CD14-positive monocyte (primary cell): ENCODE results near the gene GRID2IP. TPM values are rescaled to one million over a fixed set of nuclear protein-coding genes. Genes with fewer than 3 reads are reported as not detected.

Experiments
- DNase-seq, 3 donors: peaks; one replicate each; pipeline ENCODE4 v3.0.0-alpha.2; 2011 to 2022
- H2AFZ ChIP-seq: 2 replicates; pipeline ENCODE4 v1.6.0; 2012; ENCODE audit warnings: mild to moderate bottlenecking, low read depth, low read length, inconsistent platforms; ENCODE audit not compliant: insufficient read depth, poor library complexity, severe bottlenecking
- H3K27ac ChIP-seq, 2 donors: 1 replicate in 1 of 2; 2 replicates in 1 of 2; pipeline ENCODE4 v1.5.1; 2012 to 2013; ENCODE audit warnings: low read length in 2 of 2, control low read depth in 1 of 2, inconsistent platforms in 1 of 2, low read depth in 1 of 2, mild to moderate bottlenecking in 1 of 2
- H3K27me3 ChIP-seq, 2 donors: one replicate each; pipeline versions ENCODE4 v1.6.0 to v1.6.1; 2011 to 2013; ENCODE audit warnings: low read length in 2 of 2; ENCODE audit not compliant: control insufficient read depth in 2 of 2, insufficient read depth in 2 of 2
- H3K36me3 ChIP-seq, 2 donors: replicated peaks in 1 of 2; 1 replicate in 1 of 2; 2 replicates in 1 of 2; pipeline versions ENCODE4 v1.5.1 to v1.6.1; 2012 to 2013; ENCODE audit warnings: low read length in 2 of 2, control low read depth in 1 of 2, inconsistent platforms in 1 of 2, mild to moderate bottlenecking in 1 of 2; ENCODE audit not compliant: insufficient read depth in 2 of 2, control insufficient read depth in 1 of 2
- H3K4me1 ChIP-seq, 2 donors: 1 replicate in 1 of 2; 2 replicates in 1 of 2; pipeline versions ENCODE4 v1.5.1 to v1.6.1; 2012 to 2013; ENCODE audit warnings: low read length in 2 of 2, control low read depth in 1 of 2, inconsistent platforms in 1 of 2, mild to moderate bottlenecking in 1 of 2, moderate library complexity in 1 of 2; ENCODE audit not compliant: insufficient read depth in 2 of 2, control insufficient read depth in 1 of 2
- H3K4me2 ChIP-seq: replicated peaks from 2 replicates; pipeline ENCODE3; 2012; ENCODE audit warnings: low read length, moderate library complexity, mild to moderate bottlenecking; ENCODE audit not compliant: poor library complexity, severe bottlenecking; ENCODE audit errors: extremely low read depth
- H3K4me3 ChIP-seq, 3 experiments: fragments of 200-600 bp in 1 of 3; sonication (generic) in 1 of 3; replicated peaks in 1 of 3; 1 replicate in 2 of 3; 2 replicates in 1 of 3; pipeline ENCODE4 v1.5.1; 2011 to 2013; ENCODE audit warnings: low read length in 3 of 3, mild to moderate bottlenecking in 3 of 3, control low read depth in 2 of 3, low read depth in 2 of 3, inconsistent platforms in 1 of 3, moderate library complexity in 1 of 3
- H3K79me2 ChIP-seq: 2 replicates; pipeline ENCODE4 v1.6.0; 2012; ENCODE audit warnings: mild to moderate bottlenecking, control low read depth, inconsistent platforms, low read length, moderate library complexity; ENCODE audit not compliant: insufficient read depth
- H3K9ac ChIP-seq: 2 replicates; pipeline ENCODE4 v1.6.0; 2017; ENCODE audit warnings: low read length, mild to moderate bottlenecking; ENCODE audit not compliant: insufficient read depth, poor library complexity, severe bottlenecking
- H3K9me3 ChIP-seq, 2 donors: replicated peaks in 1 of 2; 1 replicate in 1 of 2; 2 replicates in 1 of 2; pipeline versions ENCODE4 v1.5.1 to v1.6.1; 2012 to 2013; ENCODE audit warnings: low read length in 2 of 2, control low read depth in 1 of 2; ENCODE audit not compliant: control insufficient read depth in 1 of 2, insufficient read depth in 1 of 2
- H4K20me1 ChIP-seq: 2 replicates; pipeline ENCODE4 v1.6.0; 2012; ENCODE audit warnings: mild to moderate bottlenecking, low read length, control low read depth, moderate library complexity; ENCODE audit not compliant: insufficient read depth
- H3K27ac Mint-ChIP-seq, 7 donors: one replicate each; pipeline ENCODE4 v1.8.0; 2020; ENCODE audit warnings: mild to moderate bottlenecking in 7 of 7, mixed read lengths in 7 of 7, moderate library complexity in 6 of 7, inconsistent platforms in 2 of 7
- H3K27me3 Mint-ChIP-seq, 3 donors: one replicate each; pipeline ENCODE4 v1.8.0; 2021 to 2022; ENCODE audit warnings: low read depth in 3 of 3, mild to moderate bottlenecking in 3 of 3, mixed read lengths in 3 of 3, moderate library complexity in 3 of 3, inconsistent platforms in 1 of 3
- H3K36me3 Mint-ChIP-seq, 2 donors: one replicate each; pipeline ENCODE4 v1.8.0; 2020; ENCODE audit warnings: mixed read lengths in 2 of 2, inconsistent platforms in 1 of 2, mild to moderate bottlenecking in 1 of 2
- H3K4me1 Mint-ChIP-seq: one replicate; pipeline ENCODE4 v1.8.0; 2020; ENCODE audit warnings: mild to moderate bottlenecking, mixed read lengths
- H3K4me3 Mint-ChIP-seq, 2 donors: one replicate each; pipeline ENCODE4 v1.8.0; 2020; ENCODE audit warnings: mild to moderate bottlenecking in 2 of 2, mixed read lengths in 2 of 2, moderate library complexity in 1 of 2
- H3K9me3 Mint-ChIP-seq, 7 donors: one replicate each; pipeline ENCODE4 v1.8.0; 2020 to 2022; ENCODE audit warnings: mixed read lengths in 7 of 7, mild to moderate bottlenecking in 6 of 7, moderate library complexity in 6 of 7, inconsistent platforms in 2 of 7
- CTCF ChIP-seq: fragments of 200-600 bp; IDR thresholded peaks from one replicate; pipeline ENCODE4 v1.8.0; 2022; ENCODE audit warnings: antibody characterized with exemption, mild to moderate bottlenecking
- WGBS: methylation state at CpG from one replicate; pipeline ENCODE4 v1.1.5; 2013; ENCODE audit warnings: missing lambda C conversion rate; ENCODE audit not compliant: insufficient coverage; 5-methylcytosine and 5-hydroxymethylcytosine counted together
- intact Hi-C, 2 donors: fragments of 100-400 bp; cut with micrococcal nuclease; formaldehyde crosslinking; loops; one replicate each; pipeline versions ENCODE4 v1.15.0 to v1.15.1; 2023
- polyA plus RNA-seq, 3 donors: library from polyadenylated mRNA; depleted of rRNA in 1 of 3; unstranded in 2 of 3; stranded (reverse) in 1 of 3; fragments of 300-500 nt in 2 of 3; fragments of >200 nt in 1 of 3; fragmentation: Illumina TruSeq in 2 of 3; gene quantifications; 1 replicate in 2 of 3; 2 replicates in 1 of 3; pipeline ENCODE4 v1.2.3, GENCODE V29; 2012 to 2021

The GRID2IP gene
- polyA plus RNA-seq, 3 donors, result not detected

DNA sequence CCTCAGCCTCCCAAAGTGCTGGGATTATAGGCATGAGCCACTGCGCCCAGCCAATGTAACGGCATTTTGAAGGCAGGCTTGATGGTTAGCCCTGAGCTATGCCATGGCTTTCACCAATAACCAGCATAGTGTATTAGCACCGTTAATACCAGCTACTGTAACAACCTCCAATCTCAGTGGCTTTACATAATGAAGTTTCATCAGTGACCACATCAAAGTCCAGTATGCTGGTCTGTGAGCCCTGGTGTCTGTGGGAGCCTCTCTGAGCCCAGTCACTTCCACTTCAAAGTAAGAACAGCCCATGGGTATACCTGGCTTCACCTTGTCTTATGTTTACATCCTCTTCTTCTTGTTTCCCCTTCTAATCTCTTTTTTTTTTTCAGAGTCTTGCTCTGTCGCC is 14.4 kb upstream of the GRID2IP start:
- no peaks in the 10 kb centered on the region for H3K36me3 ChIP-seq
- H4K20me1 ChIP-seq, result no peaks in the 10 kb centered on the region
- no peak overlapping the region for H3K27ac ChIP-seq
- H3K4me3 Mint-ChIP-seq, result no peak overlapping the region
- peaks cover 5 to 9% (median 6%) of the 10 kb centered on the region in 3 donors for H3K27me3 Mint-ChIP-seq
- H3K9me3 Mint-ChIP-seq, result no peaks in the 10 kb centered on the region
- no peaks in the 10 kb centered on the region for H3K36me3 Mint-ChIP-seq
- no peaks in the 10 kb centered on the region for H3K9me3 ChIP-seq
- no peak for TF ChIP-seq CTCF
- no peaks in the 10 kb centered on the region for H3K4me1 Mint-ChIP-seq
- no peaks in the 10 kb centered on the region for H3K27me3 ChIP-seq
- intact Hi-C loops, result no loop called here
- no peak for DNase-seq
- H2AFZ ChIP-seq, result no peak overlapping the region
- no peak overlapping the region for H3K9ac ChIP-seq
- no peaks in the 10 kb centered on the region for H3K79me2 ChIP-seq
- no peak overlapping the region for H3K4me2 ChIP-seq
- no peaks in the 10 kb centered on the region for H3K4me1 ChIP-seq
- WGBS, result 100% methylated on average over 3 of the region's 4 CpGs
- no peak overlapping the region for H3K4me3 ChIP-seq
- H3K27ac Mint-ChIP-seq, result no peak overlapping the region

- H4K20me1 ChIP-seq, result no peaks in the 10 kb centered on the region
- no peak overlapping the region for H3K27ac ChIP-seq
- H3K79me2 ChIP-seq, result no peaks in the 10 kb centered on the region
- no peak for TF ChIP-seq CTCF
- H3K27me3 Mint-ChIP-seq, result peaks cover 8 to 9% (median 9%) of the 10 kb centered on the region in 3 donors
- H2AFZ ChIP-seq, result no peak overlapping the region
- 84% methylated on average over 5 of the region's 12 CpGs for WGBS
- no peaks in the 10 kb centered on the region for H3K36me3 Mint-ChIP-seq
- no peaks in the 10 kb centered on the region for H3K9me3 ChIP-seq
- H3K4me1 ChIP-seq, result no peaks in the 10 kb centered on the region
- H3K9ac ChIP-seq, result no peak overlapping the region
- no peak overlapping the region for H3K4me3 Mint-ChIP-seq
- H3K9me3 Mint-ChIP-seq, result no peaks in the 10 kb centered on the region
- no peak overlapping the region for H3K4me3 ChIP-seq
- H3K36me3 ChIP-seq, result no peaks in the 10 kb centered on the region
- H3K4me1 Mint-ChIP-seq, result no peaks in the 10 kb centered on the region
- intact Hi-C loops, result no loop called here
- H3K27ac Mint-ChIP-seq, result no peak overlapping the region
- no peaks in the 10 kb centered on the region for H3K27me3 ChIP-seq
- no peak overlapping the region for H3K4me2 ChIP-seq
- DNase-seq, result no peak
Observed at GRCh38 chr7:6563936-6564770, 12.9 kb upstream of the GRID2IP start.
